Activated CD8-positive, alpha-beta memory T cell treated with anti-CD3 and anti-CD28 coated beads for 36 hours (primary cell): ENCODE data around the gene NDUFS5. TPM values are rescaled to one million over a fixed set of nuclear protein-coding genes. Genes with fewer than 3 reads are reported as not detected.
"Not testable (repeated sequence)": the region's sequence is repeated elsewhere in the genome, so short reads cannot be mapped to it uniquely, and the experiment has no call there.

ENCODE experiments used
- CTCF ChIA-PET: fragments of 350-600 bp; sonication (Branson Sonifier 250); formaldehyde crosslinking; loops from one replicate; lab custom pipeline; 2021; ENCODE audit warnings: antibody characterized with exemption; lab: Charles Lee
- POLR2A ChIA-PET: fragments of 350-600 bp; sonication (Branson Sonifier 250); formaldehyde crosslinking; loops from one replicate; lab custom pipeline; 2021; ENCODE audit warnings: antibody characterized with exemption; lab: Charles Lee
- total RNA-seq, 2 experiments: library from RNA; stranded (reverse); gene quantifications; one replicate each; pipeline ENCODE4 v1.2.3, GENCODE V29; 2021

Gene NDUFS5
- total RNA-seq, 2 experiments from 2014 or later, result 181 to 188 TPM

GRCh38 chr1:39048745-39049370 is 22.7 kb downstream of the NDUFS5 start:
- ChIA-PET POLR2A (no interaction called here), CTCF (interaction anchor here (0.6 kb wide), 1 partner anchor 356 kb away, joined by 3 read pairs; no protein-coding TSS in a partner anchor)

DNA sequence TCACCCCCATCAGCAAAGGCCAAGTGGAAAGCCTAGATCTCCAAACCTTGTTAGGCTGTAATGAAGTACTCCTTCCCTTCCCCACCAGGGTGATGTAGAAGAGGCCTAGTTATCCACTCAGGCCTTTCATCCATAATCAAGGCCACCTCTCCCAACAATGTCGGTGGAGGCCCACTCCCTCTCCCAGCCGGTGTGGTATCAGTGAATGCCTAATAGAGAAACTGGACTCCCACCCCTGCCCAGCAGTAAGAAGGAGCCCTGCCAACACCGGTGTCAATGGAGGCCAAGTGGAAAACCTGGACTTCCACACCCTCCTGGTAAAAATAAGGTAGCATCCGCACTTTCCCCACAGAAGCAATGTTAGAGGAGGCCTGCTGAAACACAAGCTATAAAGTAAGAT is 23.9 kb downstream of the NDUFS5 start:
- CTCF ChIA-PET, result no interaction called here
- POLR2A ChIA-PET, result no interaction called here

GRCh38 chr1:39051193-39051850 is 25.2 kb downstream of the NDUFS5 start:
- POLR2A ChIA-PET, result interaction anchor here (0.7 kb wide), 1 partner anchor 88 kb away, joined by 5 read pairs; no protein-coding TSS in a partner anchor
- CTCF ChIA-PET, result not testable (repeated sequence)

GRCh38 chr1:39051956-39052355 is 25.8 kb downstream of the NDUFS5 start:
- POLR2A ChIA-PET, result interaction anchor here (0.7 kb wide), 1 partner anchor 88 kb away, joined by 5 read pairs; no protein-coding TSS in a partner anchor
- CTCF ChIA-PET, result no interaction called here

- CTCF ChIA-PET, POLR2A ChIA-PET: not testable (repeated sequence)
Observed at GRCh38 chr1:39055213-39055710, 29.1 kb downstream of the NDUFS5 start.

GRCh38 chr1:39061516-39061915 is 35.4 kb downstream of the NDUFS5 start:
- POLR2A ChIA-PET, CTCF ChIA-PET: not testable (repeated sequence)

- ChIA-PET CTCF (no interaction called here), POLR2A (no interaction called here)
Observed at GRCh38 chr1:39061951-39062350, 35.8 kb downstream of the NDUFS5 start.

DNA sequence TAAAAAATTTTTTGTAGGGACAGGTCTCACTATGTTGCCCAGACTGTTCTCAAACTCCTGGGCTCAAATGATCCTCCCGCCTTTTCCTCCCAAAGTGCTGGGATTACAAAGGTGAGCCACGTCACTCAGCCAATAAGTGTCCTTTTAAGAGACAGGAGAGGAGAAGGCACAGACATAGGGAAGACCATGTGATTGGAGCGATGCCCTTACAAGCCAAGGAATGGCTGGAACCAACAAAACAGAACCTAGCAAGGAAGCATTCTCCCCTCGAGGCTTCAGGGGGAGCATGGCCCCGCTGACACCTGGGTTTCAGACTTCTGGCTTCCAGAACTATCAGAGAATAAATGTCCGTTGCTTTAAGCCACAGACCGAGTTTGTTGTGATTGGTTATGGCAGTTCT is 37.0 kb downstream of the NDUFS5 start:
- POLR2A ChIA-PET, result no interaction called here
- CTCF ChIA-PET, result interaction anchor here (0.7 kb wide), 1 partner anchor 22 kb away, joined by 3 read pairs; no protein-coding TSS in a partner anchor

GRCh38 chr1:39063775-39064174 is 37.6 kb downstream of the NDUFS5 start:
- ChIA-PET POLR2A (no interaction called here), CTCF (no interaction called here)

- ChIA-PET POLR2A (no interaction called here), CTCF (no interaction called here)
Observed at GRCh38 chr1:39065542-39065941, 39.4 kb downstream of the NDUFS5 start.

- CTCF ChIA-PET, result not testable (repeated sequence)
Observed at GRCh38 chr1:39068227-39068626, 42.1 kb downstream of the NDUFS5 start.

GRCh38 chr1:39071557-39071956 is 45.4 kb downstream of the NDUFS5 start:
- CTCF ChIA-PET, POLR2A ChIA-PET: not testable (repeated sequence)

More at GRCh38 chr1:39068227-39068626, 42.1 kb downstream of the NDUFS5 start:
- POLR2A ChIA-PET, result not testable (repeated sequence)

GRCh38 chr1:39076127-39076798 is 50.1 kb downstream of the NDUFS5 start:
- ChIA-PET CTCF (interaction anchor here (0.6 to 0.7 kb wide), 2 partner anchors 10 to 529 kb away, joined by 3 read pairs; no protein-coding TSS in a partner anchor), POLR2A (no interaction called here)

- POLR2A ChIA-PET, result no interaction called here
- CTCF ChIA-PET, result interaction anchor here (0.7 to 1.8 kb wide), 2 partner anchors 9 to 22 kb away, joined by 3 to 6 read pairs; no protein-coding TSS in a partner anchor
Observed at GRCh38 chr1:39076799-39077148, 50.6 kb downstream of the NDUFS5 start.

GRCh38 chr1:39080269-39080826 is 54.2 kb downstream of the NDUFS5 start:
- POLR2A ChIA-PET, result no interaction called here
- CTCF ChIA-PET, result no interaction called here

- CTCF ChIA-PET, result interaction anchor here (0.7 kb wide), 1 partner anchor 11 kb away, joined by 3 read pairs; no protein-coding TSS in a partner anchor
- POLR2A ChIA-PET, result no interaction called here
Observed at GRCh38 chr1:39080831-39081270, 54.7 kb downstream of the NDUFS5 start.

GRCh38 chr1:39081271-39082009 is 55.3 kb downstream of the NDUFS5 start:
- CTCF ChIA-PET, result interaction anchor here (0.7 kb wide), 1 partner anchor 11 kb away, joined by 3 read pairs; no protein-coding TSS in a partner anchor

GRCh38 chr1:39082010-39082799 is 56.1 kb downstream of the NDUFS5 start:
- CTCF ChIA-PET, result no interaction called here
- POLR2A ChIA-PET, result no interaction called here

More at GRCh38 chr1:39081271-39082009, 55.3 kb downstream of the NDUFS5 start:
- POLR2A ChIA-PET, result no interaction called here
